Keratinocyte (primary cell): ENCODE results near the gene TSFM.

Experiments
- CTCF ChIP-seq, 3 experiments: IDR thresholded peaks in 1 of 3; conservative IDR thresholded peaks in 1 of 3; optimal IDR thresholded peaks in 1 of 3; 2 replicates in 2 of 3; 3 replicates in 1 of 3; pipeline versions ENCODE3 to v1.5.1; 2011; ENCODE audit warnings: low read length in 3 of 3, mild to moderate bottlenecking in 3 of 3, moderate library complexity in 2 of 3, control low read depth in 1 of 3, inconsistent platforms in 1 of 3; ENCODE audit not compliant: insufficient read depth in 2 of 3; ENCODE audit errors: extremely low read depth in 1 of 3
- EZH2 ChIP-seq: IDR thresholded peaks from one replicate; pipeline ENCODE4 v1.6.1; 2012; ENCODE audit warnings: inconsistent platforms, mild to moderate bottlenecking, low read length, moderate library complexity

GRCh38 chr12:57744777-57745484, 37.7 kb upstream of the TSFM start, which contains the start of gene TSPAN31:
- no peak for TF ChIP-seq CTCF (optimal IDR thresholded peaks at IDR 0.05 in 1 of 3, IDR thresholded peaks at IDR 0.05 in 1 of 3, conservative IDR thresholded peaks at IDR 0.05 in 1 of 3; ENCODE audit: extremely low read depth in 1 of 3, insufficient read depth in 2 of 3, low read length in 3 of 3)
- TF ChIP-seq EZH2, result no peak
